K562 (cell line): ENCODE results near the gene DAZAP1. TPM values are rescaled to one million over a fixed set of nuclear protein-coding genes. Genes with fewer than 3 reads are reported as not detected.

Experiments used
- CC2D1A ChIP-seq: fragments of 450-650 bp; IDR thresholded peaks from 2 replicates; pipeline ENCODE4 v1.6.1; 2017; ENCODE audit warnings: mild to moderate bottlenecking
- CHD4 ChIP-seq: fragments of 200-600 bp; sonication (generic); IDR thresholded peaks from 3 replicates; pipeline ENCODE4 v1.6.1; 2012; ENCODE audit warnings: low read depth, mild to moderate bottlenecking, mixed read lengths, low read length, inconsistent platforms; ENCODE audit not compliant: insufficient read depth, insufficient replicate concordance, poor library complexity, severe bottlenecking
- DPF2 ChIP-seq: fragments of 450-650 bp; IDR thresholded peaks from 2 replicates; pipeline ENCODE4 v1.6.1; 2016
- KLF16 ChIP-seq: IDR thresholded peaks from 2 replicates; pipeline ENCODE4 v1.6.1; 2016; ENCODE audit warnings: antibody characterized with exemption
- MCM2 ChIP-seq: fragments of 450-650 bp; IDR thresholded peaks from 2 replicates; pipeline ENCODE4 v1.6.1; 2017; ENCODE audit warnings: low read depth, mild to moderate bottlenecking
- MIER1 ChIP-seq: fragments of 450-650 bp; IDR thresholded peaks from 2 replicates; pipeline ENCODE4 v1.6.1; 2016; ENCODE audit warnings: antibody characterized with exemption, mild to moderate bottlenecking, low read depth
- OTX1 ChIP-seq: fragments of 450-650 bp; formaldehyde crosslinking; IDR thresholded peaks from 2 replicates; pipeline ENCODE4 v1.4.0; 2022; ENCODE audit warnings: mild to moderate bottlenecking
- RBM22 ChIP-seq: fragments of 200-400 bp; formaldehyde crosslinking; IDR thresholded peaks from 2 replicates; pipeline ENCODE4 v1.6.1; 2018; ENCODE audit warnings: low read length, low read depth; ENCODE audit not compliant: poor library complexity, severe bottlenecking
- SLC30A9 ChIP-seq: fragments of 250-450 bp; sonication (Bioruptor Pico); IDR thresholded peaks from 2 replicates; pipeline ENCODE4 v1.8.0; 2022; ENCODE audit warnings: mild to moderate bottlenecking, moderate library complexity
- TCF3 ChIP-seq: sonication (generic); formaldehyde crosslinking; IDR thresholded peaks from 2 replicates; pipeline ENCODE4 v1.4.0; 2020; ENCODE audit warnings: mild to moderate bottlenecking, missing genetic modification reagents
- ZNF121 ChIP-seq: sonication (generic); formaldehyde crosslinking; conservative IDR thresholded peaks from 2 replicates; pipeline ENCODE4 v1.8.0; 2022; ENCODE audit warnings: missing genetic modification reagents
- polyA plus RNA-seq, 8 experiments: library from polyadenylated mRNA; depleted of rRNA in 4 of 8; stranded (reverse) in 5 of 8; unstranded in 3 of 8; fragments of >200 nt; fragmentation: Nextera tagmentation in 2 of 8; fragmentation: Illumina TruSeq in 1 of 8; extraction: Ambion mirVana in 2 of 8; extraction: Trizol in 1 of 8; gene quantifications; 2 replicates each; pipeline versions ENCODE4 v1.2.1 to v1.2.3, GENCODE V29; 2011 to 2014; ENCODE audit warnings: inconsistent platforms in 1 of 8, missing spikeins in 1 of 8
- total RNA-seq, 7 experiments: library from RNA; depleted of rRNA in 6 of 7; stranded (reverse); fragments of >200 nt in 6 of 7; fragmentation: Illumina TruSeq in 2 of 7; extraction: Trizol in 2 of 7; gene quantifications; 2 replicates each; pipeline versions ENCODE4 v1.2.1 to v1.2.3, GENCODE V29; 2011 to 2021; ENCODE audit warnings: low replicate concordance in 1 of 7
- TF ChIP-seq, protein P1 (sequence below): fragments of 250-450 bp; sonication (Bioruptor Pico); IDR thresholded peaks from 2 replicates; pipeline ENCODE4 v1.4.0; 2020; ENCODE audit warnings: borderline replicate concordance
- TF ChIP-seq, protein P2 (sequence below): fragments of 250-450 bp; sonication (Bioruptor Pico); IDR thresholded peaks from 2 replicates; pipeline ENCODE4 v1.4.0; 2020
- TF ChIP-seq, protein P3 (sequence below): fragments of 150-350 bp; conservative IDR thresholded peaks from 2 replicates; pipeline ENCODE4 v1.6.1; 2014; ENCODE audit warnings: low read length

DAZAP1 gene
- total and polyA plus RNA-seq, 9 of the 15 experiments (the other 6 are each of a cell fraction or from before 2014, with no cell fraction given), result 10.8 to 289 (median 142) TPM

DNA sequence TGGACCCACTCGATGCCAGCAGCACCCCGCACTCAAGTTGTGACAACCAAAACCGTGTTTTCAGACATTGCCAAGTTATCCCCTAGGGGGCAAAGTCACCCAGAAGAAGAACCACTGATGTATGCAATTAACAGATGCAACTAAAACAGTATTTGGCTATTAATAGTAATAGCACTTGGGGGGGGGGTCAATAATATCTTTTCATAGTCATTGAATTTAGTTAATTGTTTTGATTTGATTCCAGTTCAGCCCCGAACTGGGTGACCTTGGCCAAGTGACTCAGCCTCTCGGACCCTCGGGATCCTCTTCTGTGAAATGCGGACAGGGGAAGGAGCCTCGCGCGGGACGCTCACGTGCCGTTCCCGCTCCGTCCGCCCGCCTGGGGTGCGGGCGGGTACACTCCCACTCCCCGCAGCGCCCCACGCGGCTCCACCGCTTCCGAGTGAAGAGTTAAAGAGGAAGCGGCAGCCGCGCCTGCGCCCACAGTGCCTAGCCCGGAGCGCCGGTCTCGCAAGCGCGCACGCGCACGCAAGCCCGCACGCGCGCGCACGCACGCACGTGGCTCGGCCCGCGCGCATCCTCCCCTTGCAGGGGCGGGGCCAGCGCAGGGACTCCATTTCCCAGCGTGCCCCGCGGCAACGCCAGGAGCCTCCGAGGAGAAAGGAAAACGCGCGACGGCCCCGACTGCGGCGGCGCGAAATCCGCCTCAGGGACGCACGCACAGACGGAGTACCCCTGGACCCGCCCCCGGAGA lies 435 bp upstream of the DAZAP1 start (continued):
- TF ChIP-seq, protein P1, sequence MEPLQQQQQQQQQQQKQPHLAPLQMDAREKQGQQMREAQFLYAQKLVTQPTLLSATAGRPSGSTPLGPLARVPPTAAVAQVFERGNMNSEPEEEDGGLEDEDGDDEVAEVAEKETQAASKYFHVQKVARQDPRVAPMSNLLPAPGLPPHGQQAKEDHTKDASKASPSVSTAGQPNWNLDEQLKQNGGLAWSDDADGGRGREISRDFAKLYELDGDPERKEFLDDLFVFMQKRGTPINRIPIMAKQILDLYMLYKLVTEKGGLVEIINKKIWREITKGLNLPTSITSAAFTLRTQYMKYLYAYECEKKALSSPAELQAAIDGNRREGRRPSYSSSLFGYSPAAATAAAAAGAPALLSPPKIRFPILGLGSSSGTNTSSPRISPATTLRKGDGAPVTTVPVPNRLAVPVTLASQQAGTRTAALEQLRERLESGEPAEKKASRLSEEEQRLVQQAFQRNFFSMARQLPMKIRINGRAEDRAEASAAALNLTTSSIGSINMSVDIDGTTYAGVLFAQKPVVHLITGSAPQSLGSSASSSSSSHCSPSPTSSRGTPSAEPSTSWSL (CRISPR knock-in tag), result no peak
- TF ChIP-seq DPF2 (peak; percentile 69), RBM22 (no peak), CC2D1A (no peak), KLF16 (no peak), CHD4 (peak; percentile 91), SLC30A9 (CRISPR knock-in tag) (no peak), MIER1 (no peak), ZNF121 (CRISPR knock-in tag) (peak; percentile 86), OTX1 (CRISPR knock-in tag) (no peak), TCF3 (CRISPR knock-in tag) (0 out of 2 replicates have a peak, but pooled peaks have one; percentile 7), MCM2 (no peak)
- TF ChIP-seq, protein P2, sequence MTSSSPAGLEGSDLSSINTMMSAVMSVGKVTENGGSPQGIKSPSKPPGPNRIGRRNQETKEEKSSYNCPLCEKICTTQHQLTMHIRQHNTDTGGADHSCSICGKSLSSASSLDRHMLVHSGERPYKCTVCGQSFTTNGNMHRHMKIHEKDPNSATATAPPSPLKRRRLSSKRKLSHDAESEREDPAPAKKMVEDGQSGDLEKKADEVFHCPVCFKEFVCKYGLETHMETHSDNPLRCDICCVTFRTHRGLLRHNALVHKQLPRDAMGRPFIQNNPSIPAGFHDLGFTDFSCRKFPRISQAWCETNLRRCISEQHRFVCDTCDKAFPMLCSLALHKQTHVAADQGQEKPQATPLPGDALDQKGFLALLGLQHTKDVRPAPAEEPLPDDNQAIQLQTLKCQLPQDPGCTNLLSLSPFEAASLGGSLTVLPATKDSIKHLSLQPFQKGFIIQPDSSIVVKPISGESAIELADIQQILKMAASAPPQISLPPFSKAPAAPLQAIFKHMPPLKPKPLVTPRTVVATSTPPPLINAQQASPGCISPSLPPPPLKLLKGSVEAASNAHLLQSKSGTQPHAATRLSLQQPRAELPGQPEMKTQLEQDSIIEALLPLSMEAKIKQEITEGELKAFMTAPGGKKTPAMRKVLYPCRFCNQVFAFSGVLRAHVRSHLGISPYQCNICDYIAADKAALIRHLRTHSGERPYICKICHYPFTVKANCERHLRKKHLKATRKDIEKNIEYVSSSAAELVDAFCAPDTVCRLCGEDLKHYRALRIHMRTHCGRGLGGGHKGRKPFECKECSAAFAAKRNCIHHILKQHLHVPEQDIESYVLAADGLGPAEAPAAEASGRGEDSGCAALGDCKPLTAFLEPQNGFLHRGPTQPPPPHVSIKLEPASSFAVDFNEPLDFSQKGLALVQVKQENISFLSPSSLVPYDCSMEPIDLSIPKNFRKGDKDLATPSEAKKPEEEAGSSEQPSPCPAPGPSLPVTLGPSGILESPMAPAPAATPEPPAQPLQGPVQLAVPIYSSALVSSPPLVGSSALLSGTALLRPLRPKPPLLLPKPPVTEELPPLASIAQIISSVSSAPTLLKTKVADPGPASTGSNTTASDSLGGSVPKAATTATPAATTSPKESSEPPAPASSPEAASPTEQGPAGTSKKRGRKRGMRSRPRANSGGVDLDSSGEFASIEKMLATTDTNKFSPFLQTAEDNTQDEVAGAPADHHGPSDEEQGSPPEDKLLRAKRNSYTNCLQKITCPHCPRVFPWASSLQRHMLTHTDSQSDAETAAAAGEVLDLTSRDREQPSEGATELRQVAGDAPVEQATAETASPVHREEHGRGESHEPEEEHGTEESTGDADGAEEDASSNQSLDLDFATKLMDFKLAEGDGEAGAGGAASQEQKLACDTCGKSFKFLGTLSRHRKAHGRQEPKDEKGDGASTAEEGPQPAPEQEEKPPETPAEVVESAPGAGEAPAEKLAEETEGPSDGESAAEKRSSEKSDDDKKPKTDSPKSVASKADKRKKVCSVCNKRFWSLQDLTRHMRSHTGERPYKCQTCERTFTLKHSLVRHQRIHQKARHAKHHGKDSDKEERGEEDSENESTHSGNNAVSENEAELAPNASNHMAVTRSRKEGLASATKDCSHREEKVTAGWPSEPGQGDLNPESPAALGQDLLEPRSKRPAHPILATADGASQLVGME, result no peak
- TF ChIP-seq, protein P3, sequence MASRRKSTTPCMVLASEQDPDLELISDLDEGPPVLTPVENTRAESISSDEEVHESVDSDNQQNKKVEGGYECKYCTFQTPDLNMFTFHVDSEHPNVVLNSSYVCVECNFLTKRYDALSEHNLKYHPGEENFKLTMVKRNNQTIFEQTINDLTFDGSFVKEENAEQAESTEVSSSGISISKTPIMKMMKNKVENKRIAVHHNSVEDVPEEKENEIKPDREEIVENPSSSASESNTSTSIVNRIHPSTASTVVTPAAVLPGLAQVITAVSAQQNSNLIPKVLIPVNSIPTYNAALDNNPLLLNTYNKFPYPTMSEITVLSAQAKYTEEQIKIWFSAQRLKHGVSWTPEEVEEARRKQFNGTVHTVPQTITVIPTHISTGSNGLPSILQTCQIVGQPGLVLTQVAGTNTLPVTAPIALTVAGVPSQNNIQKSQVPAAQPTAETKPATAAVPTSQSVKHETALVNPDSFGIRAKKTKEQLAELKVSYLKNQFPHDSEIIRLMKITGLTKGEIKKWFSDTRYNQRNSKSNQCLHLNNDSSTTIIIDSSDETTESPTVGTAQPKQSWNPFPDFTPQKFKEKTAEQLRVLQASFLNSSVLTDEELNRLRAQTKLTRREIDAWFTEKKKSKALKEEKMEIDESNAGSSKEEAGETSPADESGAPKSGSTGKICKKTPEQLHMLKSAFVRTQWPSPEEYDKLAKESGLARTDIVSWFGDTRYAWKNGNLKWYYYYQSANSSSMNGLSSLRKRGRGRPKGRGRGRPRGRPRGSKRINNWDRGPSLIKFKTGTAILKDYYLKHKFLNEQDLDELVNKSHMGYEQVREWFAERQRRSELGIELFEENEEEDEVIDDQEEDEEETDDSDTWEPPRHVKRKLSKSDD, result no peak
